OCI-LY3 (cell line): Measurements from ENCODE around the gene DMTF1.
"Not testable (repeated sequence)": the region's sequence is repeated elsewhere in the genome, so short reads cannot be mapped to it uniquely, and the experiment has no call there.

ENCODE experiments used
- EZH2phosphoT487 ChIP-seq: fragments of 200-600 bp; shearing (Covaris generic); IDR thresholded peaks from 2 replicates; pipeline ENCODE4 v1.6.1; 2018; ENCODE audit warnings: antibody characterized with exemption, mixed run types, low read depth
- TF ChIP-seq, protein P1 (sequence below): fragments of 200-600, 300-600 bp; sonication (generic); IDR thresholded peaks from 2 replicates; pipeline ENCODE4 v1.5.1; 2014; ENCODE audit warnings: antibody characterized with exemption, low read length, low read depth

DNA sequence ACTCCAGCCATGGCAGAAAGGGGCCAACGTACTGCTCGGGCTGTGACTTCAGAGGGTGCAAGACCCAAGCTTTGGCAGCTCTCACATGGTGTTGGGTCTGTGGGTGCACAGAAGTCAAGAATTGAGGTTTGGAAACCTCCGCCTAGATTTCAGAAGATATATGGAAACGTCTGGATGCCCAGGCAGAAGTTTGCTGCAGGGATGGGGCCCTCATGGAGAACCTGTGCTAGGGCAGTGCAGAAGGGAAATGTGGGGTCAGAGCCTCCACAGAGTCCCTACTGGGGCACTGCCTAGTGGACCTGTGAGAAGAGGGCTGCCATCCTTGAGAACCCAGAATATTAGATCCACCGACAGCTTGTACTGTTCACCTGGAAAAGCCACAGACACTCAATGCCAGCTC, 93.4 kb downstream of the DMTF1 start:
- TF ChIP-seq, protein P1, sequence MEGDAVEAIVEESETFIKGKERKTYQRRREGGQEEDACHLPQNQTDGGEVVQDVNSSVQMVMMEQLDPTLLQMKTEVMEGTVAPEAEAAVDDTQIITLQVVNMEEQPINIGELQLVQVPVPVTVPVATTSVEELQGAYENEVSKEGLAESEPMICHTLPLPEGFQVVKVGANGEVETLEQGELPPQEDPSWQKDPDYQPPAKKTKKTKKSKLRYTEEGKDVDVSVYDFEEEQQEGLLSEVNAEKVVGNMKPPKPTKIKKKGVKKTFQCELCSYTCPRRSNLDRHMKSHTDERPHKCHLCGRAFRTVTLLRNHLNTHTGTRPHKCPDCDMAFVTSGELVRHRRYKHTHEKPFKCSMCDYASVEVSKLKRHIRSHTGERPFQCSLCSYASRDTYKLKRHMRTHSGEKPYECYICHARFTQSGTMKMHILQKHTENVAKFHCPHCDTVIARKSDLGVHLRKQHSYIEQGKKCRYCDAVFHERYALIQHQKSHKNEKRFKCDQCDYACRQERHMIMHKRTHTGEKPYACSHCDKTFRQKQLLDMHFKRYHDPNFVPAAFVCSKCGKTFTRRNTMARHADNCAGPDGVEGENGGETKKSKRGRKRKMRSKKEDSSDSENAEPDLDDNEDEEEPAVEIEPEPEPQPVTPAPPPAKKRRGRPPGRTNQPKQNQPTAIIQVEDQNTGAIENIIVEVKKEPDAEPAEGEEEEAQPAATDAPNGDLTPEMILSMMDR: not testable (repeated sequence)
- TF ChIP-seq EZH2phosphoT487: not testable (repeated sequence)
